Measurements from ENCODE around the gene ZBTB45. TPM values are rescaled to one million over a fixed set of nuclear protein-coding genes. Genes with fewer than 3 reads are reported as not detected.

ZBTB45 gene
- total RNA-seq, 1 donor from 2014 or later, result 22.2 TPM

DNA sequence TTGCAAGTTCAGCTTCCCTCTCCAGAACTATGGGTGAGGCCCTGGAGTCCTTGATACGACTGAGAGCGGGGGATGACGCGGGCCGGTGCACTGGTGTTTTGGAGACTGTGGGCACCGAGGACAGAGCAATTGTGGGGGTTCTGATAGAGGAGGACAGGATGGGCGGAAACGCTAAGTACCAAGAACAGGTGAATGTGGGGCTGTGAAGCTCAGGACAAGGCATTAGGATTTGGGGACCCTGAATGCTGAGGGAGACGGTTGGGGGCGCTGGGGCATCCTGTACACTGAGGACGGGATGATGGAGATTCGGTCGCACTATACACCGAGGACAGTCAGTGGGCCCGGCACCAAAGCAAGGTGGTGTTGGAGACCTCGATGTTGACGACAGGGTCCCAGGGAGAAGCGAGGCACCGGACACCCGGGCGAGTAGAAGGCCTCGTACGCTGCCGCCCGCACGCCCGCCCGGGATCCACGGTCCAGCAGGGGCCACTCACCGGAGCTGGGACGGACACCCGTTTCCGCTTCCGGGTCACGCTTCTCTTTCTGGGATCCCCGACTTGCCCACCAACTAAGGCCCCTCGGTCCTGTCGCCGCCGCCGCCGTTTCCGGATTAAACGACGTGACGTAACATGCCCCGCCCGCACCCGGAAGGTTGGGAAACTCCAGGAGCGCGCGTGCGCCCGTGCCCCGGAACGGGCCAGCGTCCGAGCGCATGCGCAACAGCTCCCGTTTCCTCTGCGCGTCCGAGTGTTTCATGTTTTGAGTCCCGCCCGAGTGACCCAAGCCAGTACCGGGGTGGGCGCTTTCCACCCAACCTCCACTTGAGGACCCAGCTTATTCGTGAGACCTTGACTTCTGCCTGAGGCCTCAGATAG is 35.1 kb upstream of the ZBTB45 start, which contains the start of gene CHMP2A:
CHMP2A (minus strand) TSS at position 612 of the 875 bp plus-strand sequence. CDS start 893 bp downstream, outside the sequence.
- Mint-ChIP-seq H3K9me3 (ENCODE audit: unreplicated experiment) (no peaks in the 10 kb centered on the region), H3K27ac (ENCODE audit: unreplicated experiment) (peak within 1 kb of the TSS; percentile 97), H3K4me1 (ENCODE audit: unreplicated experiment) (peaks cover 30% of the 10 kb centered on the region), H3K27me3 (ENCODE audit: unreplicated experiment) (peaks cover 21% of the 10 kb centered on the region), H3K4me3 (ENCODE audit: unreplicated experiment) (peak within 1 kb of the TSS; percentile 92), H3K36me3 (ENCODE audit: low read depth, unreplicated experiment) (peaks cover 48% of the 10 kb centered on the region)
- peak; percentile 98 for DNase-seq (ENCODE audit: low spot score)
- TF ChIP-seq, protein P1, sequence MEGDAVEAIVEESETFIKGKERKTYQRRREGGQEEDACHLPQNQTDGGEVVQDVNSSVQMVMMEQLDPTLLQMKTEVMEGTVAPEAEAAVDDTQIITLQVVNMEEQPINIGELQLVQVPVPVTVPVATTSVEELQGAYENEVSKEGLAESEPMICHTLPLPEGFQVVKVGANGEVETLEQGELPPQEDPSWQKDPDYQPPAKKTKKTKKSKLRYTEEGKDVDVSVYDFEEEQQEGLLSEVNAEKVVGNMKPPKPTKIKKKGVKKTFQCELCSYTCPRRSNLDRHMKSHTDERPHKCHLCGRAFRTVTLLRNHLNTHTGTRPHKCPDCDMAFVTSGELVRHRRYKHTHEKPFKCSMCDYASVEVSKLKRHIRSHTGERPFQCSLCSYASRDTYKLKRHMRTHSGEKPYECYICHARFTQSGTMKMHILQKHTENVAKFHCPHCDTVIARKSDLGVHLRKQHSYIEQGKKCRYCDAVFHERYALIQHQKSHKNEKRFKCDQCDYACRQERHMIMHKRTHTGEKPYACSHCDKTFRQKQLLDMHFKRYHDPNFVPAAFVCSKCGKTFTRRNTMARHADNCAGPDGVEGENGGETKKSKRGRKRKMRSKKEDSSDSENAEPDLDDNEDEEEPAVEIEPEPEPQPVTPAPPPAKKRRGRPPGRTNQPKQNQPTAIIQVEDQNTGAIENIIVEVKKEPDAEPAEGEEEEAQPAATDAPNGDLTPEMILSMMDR (IDR thresholded peaks at IDR 0.05; ENCODE audit: unreplicated experiment), result no peak

DNA sequence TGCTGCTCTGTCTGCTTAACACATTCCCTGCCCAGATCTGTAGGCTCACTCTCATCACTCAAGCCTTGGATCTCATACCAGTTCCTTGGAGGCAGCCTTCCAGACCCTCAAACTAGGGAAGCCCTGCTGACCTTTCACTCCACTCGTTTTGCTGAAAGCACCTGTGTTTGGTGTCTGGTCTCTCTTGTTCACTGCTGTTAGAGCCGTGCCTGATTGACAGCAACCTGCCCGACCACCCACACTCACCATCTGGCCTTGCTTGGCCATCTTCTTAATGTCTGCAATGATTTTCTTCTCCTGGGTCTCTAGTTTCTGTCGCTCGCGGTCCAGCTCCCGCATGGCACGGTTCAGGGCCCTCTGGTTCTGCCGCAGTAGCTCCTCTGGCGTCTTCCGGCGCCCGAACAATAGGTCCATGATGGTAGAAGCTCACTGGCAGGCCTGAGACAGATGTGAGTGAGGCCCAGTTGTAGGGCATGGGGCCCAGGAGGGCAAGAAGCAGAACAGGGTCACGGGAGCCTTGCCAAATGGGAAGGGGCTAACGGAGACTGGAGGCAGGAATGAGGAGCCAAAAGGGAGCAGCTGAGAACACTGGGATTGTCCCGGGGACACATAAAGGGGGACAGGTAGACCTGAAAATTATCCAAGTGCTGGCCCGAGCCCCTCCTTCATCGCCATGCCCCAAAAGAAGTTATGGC is 34.3 kb upstream of the ZBTB45 start:
- H3K4me1 Mint-ChIP-seq (ENCODE audit: unreplicated experiment), result peaks cover 30% of the 10 kb centered on the region
- no peaks in the 10 kb centered on the region for H3K9me3 Mint-ChIP-seq (ENCODE audit: unreplicated experiment)
- TF ChIP-seq, protein P1 (IDR thresholded peaks at IDR 0.05; ENCODE audit: unreplicated experiment), result no peak
- peaks cover 52% of the 10 kb centered on the region for H3K36me3 Mint-ChIP-seq (ENCODE audit: low read depth, unreplicated experiment)
- DNase-seq (ENCODE audit: low spot score), result no peak
- peaks cover 18% of the 10 kb centered on the region for H3K27me3 Mint-ChIP-seq (ENCODE audit: unreplicated experiment)
- H3K4me3 Mint-ChIP-seq (ENCODE audit: unreplicated experiment), result peak overlapping the region; percentile 92
- peak overlapping the region; percentile 97 for H3K27ac Mint-ChIP-seq (ENCODE audit: unreplicated experiment)

DNA sequence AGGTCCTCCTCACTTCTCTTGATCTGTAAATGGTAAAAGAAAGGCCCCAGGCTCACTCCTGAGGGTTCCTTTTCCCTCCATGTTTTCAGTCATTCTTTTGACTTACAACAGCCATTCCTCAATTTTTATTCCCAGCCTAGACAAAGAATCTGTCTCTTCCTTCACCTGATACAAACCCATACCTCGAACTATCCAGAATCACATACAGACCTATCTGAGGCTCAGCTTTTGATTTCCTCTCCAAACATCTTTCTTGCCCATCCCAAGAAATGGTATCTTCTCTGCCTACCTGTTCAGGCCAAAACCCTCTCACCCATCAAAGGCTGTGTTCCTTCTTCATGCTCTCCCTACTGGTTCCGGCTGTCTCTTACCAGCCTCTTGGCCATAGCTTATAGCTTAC is 33.0 kb upstream of the ZBTB45 start:
- peaks cover 26% of the 10 kb centered on the region for H3K4me1 Mint-ChIP-seq (ENCODE audit: unreplicated experiment)
- H3K36me3 Mint-ChIP-seq (ENCODE audit: low read depth, unreplicated experiment), result peaks cover 53% of the 10 kb centered on the region
- peak overlapping the region; percentile 23 for H3K4me3 Mint-ChIP-seq (ENCODE audit: unreplicated experiment)
- H3K27me3 Mint-ChIP-seq (ENCODE audit: unreplicated experiment), result peaks cover 14% of the 10 kb centered on the region
- H3K27ac Mint-ChIP-seq (ENCODE audit: unreplicated experiment), result no peak overlapping the region
- no peaks in the 10 kb centered on the region for H3K9me3 Mint-ChIP-seq (ENCODE audit: unreplicated experiment)
- DNase-seq (ENCODE audit: low spot score), result no peak
- TF ChIP-seq, protein P1 (IDR thresholded peaks at IDR 0.05; ENCODE audit: unreplicated experiment), result no peak

DNA sequence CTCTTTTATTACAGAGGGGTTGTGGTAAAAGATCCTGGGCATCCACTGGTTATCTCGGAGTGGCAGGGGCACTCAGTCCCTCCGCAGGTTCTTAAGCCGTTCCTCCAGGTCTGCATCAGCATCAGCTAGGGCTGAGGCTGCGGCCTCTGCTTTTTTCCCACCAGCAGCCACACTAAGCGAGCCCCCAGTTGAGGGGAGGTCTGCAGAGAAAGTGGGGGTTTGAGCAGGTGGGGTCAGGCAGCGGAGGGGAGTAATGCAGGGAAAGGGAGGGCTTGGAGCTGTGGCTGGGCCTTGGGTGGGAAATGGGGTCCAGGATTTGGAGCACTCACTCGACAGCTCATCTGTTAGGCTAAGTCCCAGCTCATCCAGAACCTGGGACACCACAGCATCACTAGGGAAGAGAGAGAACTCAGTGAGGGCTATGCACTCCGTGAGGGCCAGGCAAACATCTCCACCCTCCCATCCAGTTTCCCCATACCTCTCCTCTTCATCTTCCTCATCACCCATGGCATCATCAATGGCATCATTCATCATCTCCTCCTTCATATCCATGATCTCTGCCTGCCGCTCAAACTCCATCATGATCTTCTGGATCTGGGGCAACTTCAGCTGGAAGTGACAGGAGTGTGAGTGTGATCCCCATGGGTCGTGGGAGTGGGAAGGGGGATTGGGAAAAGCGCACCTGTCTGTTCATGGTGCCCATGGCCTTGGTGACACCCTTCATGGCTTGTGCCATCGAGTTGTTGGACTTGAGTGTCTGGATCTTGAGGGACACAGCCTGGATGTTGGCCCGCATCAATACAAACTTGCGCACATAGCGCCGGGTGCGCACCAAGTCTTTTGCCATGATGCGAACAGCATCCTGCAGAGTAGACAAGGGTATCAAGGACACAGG is 32.2 kb upstream of the ZBTB45 start:
- TF ChIP-seq, protein P1 (IDR thresholded peaks at IDR 0.05; ENCODE audit: unreplicated experiment), result no peak
- peaks cover 19% of the 10 kb centered on the region for H3K4me1 Mint-ChIP-seq (ENCODE audit: unreplicated experiment)
- H3K27ac Mint-ChIP-seq (ENCODE audit: unreplicated experiment), result no peak overlapping the region
- H3K4me3 Mint-ChIP-seq (ENCODE audit: unreplicated experiment), result peak overlapping the region; percentile 17
- H3K27me3 Mint-ChIP-seq (ENCODE audit: unreplicated experiment), result peaks cover 12% of the 10 kb centered on the region
- H3K36me3 Mint-ChIP-seq (ENCODE audit: low read depth, unreplicated experiment), result peaks cover 50% of the 10 kb centered on the region
- no peak for DNase-seq (ENCODE audit: low spot score)
- no peaks in the 10 kb centered on the region for H3K9me3 Mint-ChIP-seq (ENCODE audit: unreplicated experiment)

Data from endothelial cell (in vitro differentiated cells).